A549 (cell line): ENCODE measurements around the gene TARP.

Experiments
- ATAC-seq, 2 experiments: fragments of 200-7000 bp in 1 of 2; fragments of >200 bp in 1 of 2; cut with Nextera tagmentation in 1 of 2; cut with Tn5 transposase in 1 of 2; 3 replicates each; pipeline versions ENCODE4 v1.8.0 to v1.9.1; 2018 to 2020; ENCODE audit warnings: mild to moderate bottlenecking in 1 of 2, moderate library complexity in 1 of 2
- CTCF ChIA-PET: fragments of 300-600 bp; sonication (Branson Sonifier 250); formaldehyde crosslinking; extraction: SDS; loops from one replicate; lab custom pipeline; 2021; ENCODE audit warnings: antibody characterized with exemption, inconsistent platforms; lab: Yijun Ruan, JAX
- POLR2A ChIA-PET: fragments of 350-600 bp; formaldehyde crosslinking; extraction: SDS; loops from one replicate; lab custom pipeline; 2021; ENCODE audit warnings: antibody characterized with exemption, inconsistent platforms; lab: Yijun Ruan, JAX
- DNase-seq, 2 experiments: peaks; one replicate each; pipeline versions ENCODE4 v3.0.0 to v3.0.0-alpha.2; 2011 to 2016; ENCODE audit warnings: low read depth in 1 of 2, low spot score in 1 of 2
- FAIRE-seq: peaks from 2 replicates; lab custom pipeline; 2011; peaks lifted over from hg19 to GRCh38; lab: Jason Lieb, UNC
- H3K27ac ChIP-seq, 2 experiments: fragments of >200 bp; sonication (Bioruptor Twin); formaldehyde crosslinking; 3 replicates each; pipeline ENCODE4 v1.5.1; 2016 to 2017
- H3K4me1 ChIP-seq: fragments of >200 bp; sonication (Bioruptor Twin); formaldehyde crosslinking; 3 replicates; pipeline ENCODE4 v1.6.1; 2016
- H3K4me2 ChIP-seq: fragments of >200 bp; sonication (Bioruptor Twin); formaldehyde crosslinking; 3 replicates; pipeline ENCODE4 v1.6.1; 2016
- H3K4me3 ChIP-seq: fragments of >200 bp; sonication (Bioruptor Twin); formaldehyde crosslinking; 3 replicates; pipeline ENCODE4 v1.5.1; 2016
- H3K9me3 ChIP-seq: fragments of >200 bp; sonication (Bioruptor Twin); formaldehyde crosslinking; 3 replicates; pipeline ENCODE4 v1.6.1; 2016
- CBX8 ChIP-seq: fragments of 200-600 bp; sonication (generic); IDR thresholded peaks from 2 replicates; pipeline ENCODE4 v1.6.1; 2016
- E2F6 ChIP-seq: IDR thresholded peaks from 2 replicates; pipeline ENCODE4 v1.6.1; 2012; ENCODE audit warnings: low read depth, borderline replicate concordance
- FOXS1 ChIP-seq: fragments of 250-450 bp; sonication (Bioruptor Pico); IDR thresholded peaks from 2 replicates; pipeline ENCODE4 v1.5.0; 2020; ENCODE audit warnings: mild to moderate bottlenecking, moderate library complexity
- HDAC2 ChIP-seq: fragments of 200-600 bp; sonication (generic); IDR thresholded peaks from 2 replicates; pipeline ENCODE4 v1.6.1; 2016
- HMGXB4 ChIP-seq: fragments of 250-450 bp; sonication (Bioruptor Pico); IDR thresholded peaks from 2 replicates; pipeline ENCODE4 v1.5.0; 2021; ENCODE audit warnings: mild to moderate bottlenecking, moderate library complexity, borderline replicate concordance
- JUN ChIP-seq, 2 experiments: fragments of >200 bp; sonication (Bioruptor Twin); formaldehyde crosslinking; IDR thresholded peaks; 2 replicates in 1 of 2; 3 replicates in 1 of 2; pipeline ENCODE4 v1.6.1; 2016 to 2017
- JUNB ChIP-seq: fragments of >200 bp; sonication (Bioruptor Twin); formaldehyde crosslinking; IDR thresholded peaks from 2 replicates; pipeline ENCODE4 v1.6.1; 2016
- MAFK ChIP-seq: fragments of 450-650 bp; IDR thresholded peaks from 2 replicates; pipeline ENCODE4 v1.6.1; 2014; ENCODE audit not compliant: partially characterized antibody
- MAX ChIP-seq: IDR thresholded peaks from 2 replicates; pipeline ENCODE4 v1.6.1; 2012
- MYC ChIP-seq: IDR thresholded peaks from 2 replicates; pipeline ENCODE4 v1.6.1; 2012; ENCODE audit warnings: mild to moderate bottlenecking, inconsistent platforms, low read length, improper control_type of control experiment, borderline replicate concordance
- RCOR1 ChIP-seq: fragments of 150-350 bp; IDR thresholded peaks from 2 replicates; pipeline ENCODE4 v1.6.1; 2014; ENCODE audit warnings: antibody characterized with exemption, low read length, low read depth
- REST ChIP-seq: fragments of 200-600 bp; sonication (generic); IDR thresholded peaks from 2 replicates; pipeline ENCODE4 v1.6.1; 2016; ENCODE audit warnings: antibody characterized with exemption, mild to moderate bottlenecking, moderate library complexity
- RFX5 ChIP-seq: fragments of 450-650 bp; IDR thresholded peaks from 2 replicates; pipeline ENCODE4 v1.7.1; 2014; ENCODE audit warnings: antibody characterized with exemption, mild to moderate bottlenecking, moderate library complexity
- ZC3H11A ChIP-seq: fragments of 450-650 bp; IDR thresholded peaks from 2 replicates; pipeline ENCODE4 v1.6.1; 2014; ENCODE audit warnings: antibody characterized with exemption, mild to moderate bottlenecking
- ZFP36 ChIP-seq: fragments of 450-650 bp; IDR thresholded peaks from 2 replicates; pipeline ENCODE4 v1.6.1; 2014; ENCODE audit warnings: borderline replicate concordance; ENCODE audit not compliant: partially characterized antibody
- WGBS: methylation state at CpG from one replicate; pipeline ENCODE4 v1.1.6; 2017; ENCODE audit errors: missing lambda C conversion rate; 5-methylcytosine and 5-hydroxymethylcytosine counted together
- TF ChIP-seq, protein P1 (sequence below): fragments of >200 bp; sonication (Bioruptor Twin); formaldehyde crosslinking; IDR thresholded peaks from 3 replicates; pipeline ENCODE4 v1.5.1; 2016
- TF ChIP-seq, protein P2 (sequence below): fragments of 450-650 bp; IDR thresholded peaks from 2 replicates; pipeline ENCODE4 v1.6.1; 2014; ENCODE audit warnings: antibody characterized with exemption

The TARP gene

GRCh38 chr7:38215115-38215514, 58.3 kb downstream of the TARP start:
- TF ChIP-seq RCOR1 (no peak), JUNB (no peak), MYC (no peak), FOXS1 (CRISPR knock-in tag) (no peak), E2F6 (no peak), RFX5 (no peak), MAFK (no peak), HMGXB4 (CRISPR knock-in tag) (no peak), CBX8 (no peak), MAX (no peak), ZFP36 (no peak)
- TF ChIP-seq, protein P1, sequence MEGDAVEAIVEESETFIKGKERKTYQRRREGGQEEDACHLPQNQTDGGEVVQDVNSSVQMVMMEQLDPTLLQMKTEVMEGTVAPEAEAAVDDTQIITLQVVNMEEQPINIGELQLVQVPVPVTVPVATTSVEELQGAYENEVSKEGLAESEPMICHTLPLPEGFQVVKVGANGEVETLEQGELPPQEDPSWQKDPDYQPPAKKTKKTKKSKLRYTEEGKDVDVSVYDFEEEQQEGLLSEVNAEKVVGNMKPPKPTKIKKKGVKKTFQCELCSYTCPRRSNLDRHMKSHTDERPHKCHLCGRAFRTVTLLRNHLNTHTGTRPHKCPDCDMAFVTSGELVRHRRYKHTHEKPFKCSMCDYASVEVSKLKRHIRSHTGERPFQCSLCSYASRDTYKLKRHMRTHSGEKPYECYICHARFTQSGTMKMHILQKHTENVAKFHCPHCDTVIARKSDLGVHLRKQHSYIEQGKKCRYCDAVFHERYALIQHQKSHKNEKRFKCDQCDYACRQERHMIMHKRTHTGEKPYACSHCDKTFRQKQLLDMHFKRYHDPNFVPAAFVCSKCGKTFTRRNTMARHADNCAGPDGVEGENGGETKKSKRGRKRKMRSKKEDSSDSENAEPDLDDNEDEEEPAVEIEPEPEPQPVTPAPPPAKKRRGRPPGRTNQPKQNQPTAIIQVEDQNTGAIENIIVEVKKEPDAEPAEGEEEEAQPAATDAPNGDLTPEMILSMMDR: no peak
- TF ChIP-seq, protein P2, sequence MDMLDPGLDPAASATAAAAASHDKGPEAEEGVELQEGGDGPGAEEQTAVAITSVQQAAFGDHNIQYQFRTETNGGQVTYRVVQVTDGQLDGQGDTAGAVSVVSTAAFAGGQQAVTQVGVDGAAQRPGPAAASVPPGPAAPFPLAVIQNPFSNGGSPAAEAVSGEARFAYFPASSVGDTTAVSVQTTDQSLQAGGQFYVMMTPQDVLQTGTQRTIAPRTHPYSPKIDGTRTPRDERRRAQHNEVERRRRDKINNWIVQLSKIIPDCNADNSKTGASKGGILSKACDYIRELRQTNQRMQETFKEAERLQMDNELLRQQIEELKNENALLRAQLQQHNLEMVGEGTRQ: no peak
- TF ChIP-seq, all 56 proteins: peak for 0
- no peak for FAIRE-seq
- peaks cover 27% of the 10 kb centered on the region for H3K4me1 ChIP-seq
- DNase-seq: no peak
- peak overlapping the region in 1 of 2 experiments; percentile 33; a peak in 3 of 6 replicates for H3K27ac ChIP-seq
- WGBS: 29% methylated on average over 1 of the region's 1 CpG
- no peaks in the 10 kb centered on the region for H3K9me3 ChIP-seq
- H3K4me2 ChIP-seq: peak overlapping the region; percentile 39
- ChIA-PET CTCF (interaction anchor here (0.6 to 5.5 kb wide), 54 partner anchors 9 to 464 kb away, joined by 3 to 60 read pairs (median 4); partner anchors contain the start of genes SFRP4 and STARD3NL), POLR2A (interaction anchor here (1.1 to 1.9 kb wide), 4 partner anchors 37 to 298 kb away, joined by 4 to 6 read pairs (median 4); partner anchors contain the start of genes SFRP4 and STARD3NL)
- no peak overlapping the region for H3K4me3 ChIP-seq
- ATAC-seq: peak in 1 of 2 experiments; percentile 27; a peak in 3 of 6 replicates

- peaks cover 21% of the 10 kb centered on the region for H3K4me1 ChIP-seq
- no peak overlapping the region for H3K27ac ChIP-seq
- WGBS: 86% methylated on average over 3 of the region's 3 CpGs
- ChIA-PET CTCF (interaction anchor here (0.7 to 5.3 kb wide), 6 partner anchors 10 to 310 kb away, joined by 3 to 29 read pairs (median 4); no protein-coding TSS in a partner anchor), POLR2A (no interaction called here)
- TF ChIP-seq RCOR1: no peak
- TF ChIP-seq JUN (IDR thresholded peaks at IDR 0.05): no peak
- no peak for TF ChIP-seq ZC3H11A
- TF ChIP-seq FOXS1 (CRISPR knock-in tag): no peak
- no peak for TF ChIP-seq REST
- TF ChIP-seq HDAC2: no peak
- no peaks in the 10 kb centered on the region for H3K9me3 ChIP-seq
- no peak overlapping the region for H3K4me2 ChIP-seq
- DNase-seq (no peak), ATAC-seq (no peak), FAIRE-seq (no peak)
- H3K4me3 ChIP-seq: no peak overlapping the region
These were observed 61.5 kb downstream of the TARP start for GRCh38 chr7:38211940-38212339.
